HL-60 (cell line): ENCODE measurements around the gene GDI1.

Source experiments
- DNase-seq, 2 experiments: peaks; one replicate each; pipeline ENCODE4 v3.0.0-alpha.2; 2010 to 2020; ENCODE audit warnings: low read depth in 1 of 2, low spot score in 1 of 2
- H3K27ac ChIP-seq: fragments of 250-450 bp; sonication (Bioruptor Pico); replicated peaks from 2 replicates; pipeline ENCODE4 v1.5.1; 2020; ENCODE audit warnings: mild to moderate bottlenecking, moderate library complexity
- H3K27me3 ChIP-seq: fragments of 250-450 bp; sonication (Bioruptor Pico); 2 replicates; pipeline ENCODE4 v1.5.1; 2021; ENCODE audit warnings: mild to moderate bottlenecking, moderate library complexity; ENCODE audit not compliant: insufficient read depth, poor library complexity, severe bottlenecking
- H3K4me3 ChIP-seq: replicated peaks from 2 replicates; pipeline ENCODE4 v1.5.1; 2011; ENCODE audit warnings: mild to moderate bottlenecking, control low read depth, low read length; ENCODE audit not compliant: insufficient read depth
- CTCF ChIP-seq: IDR thresholded peaks from one replicate; pipeline ENCODE4 v1.5.1; 2011; ENCODE audit warnings: low read length, control low read depth, inconsistent platforms; ENCODE audit not compliant: insufficient read depth
- GABPA ChIP-seq: IDR thresholded peaks from 2 replicates; pipeline ENCODE4 v1.6.1; 2012; ENCODE audit warnings: low read depth
- POLR2AphosphoS5 ChIP-seq: IDR thresholded peaks from 2 replicates; pipeline ENCODE4 v1.6.1; 2012; ENCODE audit warnings: low read depth
- SPI1 ChIP-seq: IDR thresholded peaks from 2 replicates; pipeline ENCODE4 v1.6.1; 2012; ENCODE audit warnings: low read depth, mild to moderate bottlenecking, borderline replicate concordance
- TF ChIP-seq, protein P1 (sequence below): IDR thresholded peaks from 2 replicates; pipeline ENCODE4 v1.6.1; 2012; ENCODE audit warnings: low read depth; ENCODE audit not compliant: insufficient replicate concordance

Gene GDI1

GRCh38 chrX:154441984-154442707 is 5.2 kb downstream of the GDI1 start:
- H3K4me3 ChIP-seq = no peak overlapping the region
- no peaks in the 10 kb centered on the region for H3K27me3 ChIP-seq
- TF ChIP-seq GABPA (no peak), SPI1 (no peak), POLR2AphosphoS5 (no peak), CTCF (no peak)
- TF ChIP-seq, protein P1, sequence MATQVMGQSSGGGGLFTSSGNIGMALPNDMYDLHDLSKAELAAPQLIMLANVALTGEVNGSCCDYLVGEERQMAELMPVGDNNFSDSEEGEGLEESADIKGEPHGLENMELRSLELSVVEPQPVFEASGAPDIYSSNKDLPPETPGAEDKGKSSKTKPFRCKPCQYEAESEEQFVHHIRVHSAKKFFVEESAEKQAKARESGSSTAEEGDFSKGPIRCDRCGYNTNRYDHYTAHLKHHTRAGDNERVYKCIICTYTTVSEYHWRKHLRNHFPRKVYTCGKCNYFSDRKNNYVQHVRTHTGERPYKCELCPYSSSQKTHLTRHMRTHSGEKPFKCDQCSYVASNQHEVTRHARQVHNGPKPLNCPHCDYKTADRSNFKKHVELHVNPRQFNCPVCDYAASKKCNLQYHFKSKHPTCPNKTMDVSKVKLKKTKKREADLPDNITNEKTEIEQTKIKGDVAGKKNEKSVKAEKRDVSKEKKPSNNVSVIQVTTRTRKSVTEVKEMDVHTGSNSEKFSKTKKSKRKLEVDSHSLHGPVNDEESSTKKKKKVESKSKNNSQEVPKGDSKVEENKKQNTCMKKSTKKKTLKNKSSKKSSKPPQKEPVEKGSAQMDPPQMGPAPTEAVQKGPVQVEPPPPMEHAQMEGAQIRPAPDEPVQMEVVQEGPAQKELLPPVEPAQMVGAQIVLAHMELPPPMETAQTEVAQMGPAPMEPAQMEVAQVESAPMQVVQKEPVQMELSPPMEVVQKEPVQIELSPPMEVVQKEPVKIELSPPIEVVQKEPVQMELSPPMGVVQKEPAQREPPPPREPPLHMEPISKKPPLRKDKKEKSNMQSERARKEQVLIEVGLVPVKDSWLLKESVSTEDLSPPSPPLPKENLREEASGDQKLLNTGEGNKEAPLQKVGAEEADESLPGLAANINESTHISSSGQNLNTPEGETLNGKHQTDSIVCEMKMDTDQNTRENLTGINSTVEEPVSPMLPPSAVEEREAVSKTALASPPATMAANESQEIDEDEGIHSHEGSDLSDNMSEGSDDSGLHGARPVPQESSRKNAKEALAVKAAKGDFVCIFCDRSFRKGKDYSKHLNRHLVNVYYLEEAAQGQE = no peak
- H3K27ac ChIP-seq = no peak overlapping the region
- DNase-seq = no peak

DNA sequence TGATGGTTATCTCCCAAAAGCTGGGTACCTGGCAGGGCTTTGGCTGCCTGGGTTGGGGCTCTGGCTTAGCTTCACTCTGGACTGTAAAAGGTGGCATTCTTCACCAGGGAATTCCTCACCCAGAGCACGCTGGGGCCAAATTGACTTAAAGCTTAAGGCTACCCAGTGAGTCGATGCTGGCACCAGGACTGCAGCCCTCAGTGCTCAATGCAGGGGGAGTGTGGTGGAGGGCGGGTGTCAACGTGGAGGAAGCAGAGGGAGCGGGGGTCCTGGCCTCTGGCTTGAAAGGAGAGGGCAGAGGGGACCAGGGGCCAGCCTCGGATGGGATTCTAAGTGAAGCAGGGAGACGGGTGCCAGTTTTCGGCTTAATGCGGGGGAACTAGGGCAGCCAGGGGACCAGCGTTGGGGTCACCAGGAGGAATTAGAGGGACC is 6.5 kb downstream of the GDI1 start:
- TF ChIP-seq GABPA (no peak), POLR2AphosphoS5 (no peak), CTCF (no peak), SPI1 (no peak)
- TF ChIP-seq, protein P1 = no peak
- Histone ChIP-seq H3K4me3 (peak overlapping the region; percentile 42), H3K27ac (no peak overlapping the region), H3K27me3 (no peaks in the 10 kb centered on the region)
- no peak for DNase-seq

- DNase-seq = peak in 1 of 2 experiments; percentile 42
- TF ChIP-seq SPI1 = no peak
- TF ChIP-seq CTCF = no peak
- TF ChIP-seq POLR2AphosphoS5 = no peak
- TF ChIP-seq GABPA = no peak
- TF ChIP-seq, protein P1 = no peak
- no peak within 1 kb of the TSS for H3K27ac ChIP-seq
These were observed 7.2 kb downstream of the GDI1 start, which contains the start of gene FAM50A for GRCh38 chrX:154443992-154444754. TSS of gene FAM50A (plus strand) at chrX:154444141. CDS start at chrX:154444236, 95 bp downstream.

More at GRCh38 chrX:154443992-154444754, 7.2 kb downstream of the GDI1 start, which contains the start of gene FAM50A:
- Histone ChIP-seq H3K4me3 (peak within 1 kb of the TSS; percentile 46), H3K27me3 (no peaks in the 10 kb centered on the region)
